A549 (cell line): Measurements from ENCODE around the gene SUPT4H1. TPM values are rescaled to one million over a fixed set of nuclear protein-coding genes. Genes with fewer than 3 reads are reported as not detected.

ENCODE experiments used
- ATAC-seq, 2 experiments: fragments of 200-7000 bp in 1 of 2; fragments of >200 bp in 1 of 2; cut with Nextera tagmentation in 1 of 2; cut with Tn5 transposase in 1 of 2; 3 replicates each; pipeline versions ENCODE4 v1.8.0 to v1.9.1; 2018 to 2020; ENCODE audit warnings: mild to moderate bottlenecking in 1 of 2, moderate library complexity in 1 of 2
- CTCF ChIA-PET: fragments of 300-600 bp; sonication (Branson Sonifier 250); formaldehyde crosslinking; extraction: SDS; loops from one replicate; lab custom pipeline; 2021; ENCODE audit warnings: antibody characterized with exemption, inconsistent platforms; lab: Yijun Ruan, JAX
- POLR2A ChIA-PET: fragments of 350-600 bp; formaldehyde crosslinking; extraction: SDS; loops from one replicate; lab custom pipeline; 2021; ENCODE audit warnings: antibody characterized with exemption, inconsistent platforms; lab: Yijun Ruan, JAX
- DNase-seq, 2 experiments: peaks; one replicate each; pipeline versions ENCODE4 v3.0.0 to v3.0.0-alpha.2; 2011 to 2016; ENCODE audit warnings: low read depth in 1 of 2, low spot score in 1 of 2
- FAIRE-seq: peaks from 2 replicates; lab custom pipeline; 2011; peaks lifted over from hg19 to GRCh38; lab: Jason Lieb, UNC
- H3K27ac ChIP-seq, 2 experiments: fragments of >200 bp; sonication (Bioruptor Twin); formaldehyde crosslinking; 3 replicates each; pipeline ENCODE4 v1.5.1; 2016 to 2017
- H3K4me1 ChIP-seq: fragments of >200 bp; sonication (Bioruptor Twin); formaldehyde crosslinking; 3 replicates; pipeline ENCODE4 v1.6.1; 2016
- H3K4me2 ChIP-seq: fragments of >200 bp; sonication (Bioruptor Twin); formaldehyde crosslinking; 3 replicates; pipeline ENCODE4 v1.6.1; 2016
- H3K4me3 ChIP-seq: fragments of >200 bp; sonication (Bioruptor Twin); formaldehyde crosslinking; 3 replicates; pipeline ENCODE4 v1.5.1; 2016
- H3K9me3 ChIP-seq: fragments of >200 bp; sonication (Bioruptor Twin); formaldehyde crosslinking; 3 replicates; pipeline ENCODE4 v1.6.1; 2016
- BCL3 ChIP-seq: fragments of >200 bp; sonication (Bioruptor Twin); formaldehyde crosslinking; IDR thresholded peaks from 3 replicates; pipeline ENCODE4 v1.6.1; 2016
- BHLHE40 ChIP-seq: IDR thresholded peaks from 2 replicates; pipeline ENCODE4 v1.6.1; 2012; ENCODE audit warnings: low read depth, low read length, inconsistent platforms
- CBX8 ChIP-seq: fragments of 200-600 bp; sonication (generic); IDR thresholded peaks from 2 replicates; pipeline ENCODE4 v1.6.1; 2016
- CEBPB ChIP-seq, 2 experiments: fragments of >200 bp in 1 of 2; sonication (Bioruptor Twin) in 1 of 2; formaldehyde crosslinking in 1 of 2; IDR thresholded peaks; 2 replicates each; pipeline ENCODE4 v1.6.1; 2012 to 2016
- ELK1 ChIP-seq: fragments of 150-350 bp; IDR thresholded peaks from 2 replicates; pipeline ENCODE4 v1.6.1; 2014; ENCODE audit warnings: low read depth, mild to moderate bottlenecking, low read length
- FOSB ChIP-seq: fragments of 250-450 bp; sonication (Bioruptor Pico); IDR thresholded peaks from 2 replicates; pipeline ENCODE4 v1.5.0; 2020; ENCODE audit warnings: mild to moderate bottlenecking, moderate library complexity
- FOXS1 ChIP-seq: fragments of 250-450 bp; sonication (Bioruptor Pico); IDR thresholded peaks from 2 replicates; pipeline ENCODE4 v1.5.0; 2020; ENCODE audit warnings: mild to moderate bottlenecking, moderate library complexity
- HDAC2 ChIP-seq: fragments of 200-600 bp; sonication (generic); IDR thresholded peaks from 2 replicates; pipeline ENCODE4 v1.6.1; 2016
- HES2 ChIP-seq: fragments of >200 bp; sonication (Bioruptor Twin); formaldehyde crosslinking; IDR thresholded peaks from 2 replicates; pipeline ENCODE4 v1.6.1; 2016
- HMGXB4 ChIP-seq: fragments of 250-450 bp; sonication (Bioruptor Pico); IDR thresholded peaks from 2 replicates; pipeline ENCODE4 v1.5.0; 2021; ENCODE audit warnings: mild to moderate bottlenecking, moderate library complexity, borderline replicate concordance
- HOXB13 ChIP-seq: fragments of 250-450 bp; sonication (Bioruptor Pico); IDR thresholded peaks from 2 replicates; pipeline ENCODE4 v1.5.0; 2020; ENCODE audit warnings: low read depth, mild to moderate bottlenecking, moderate library complexity
- KDM1A ChIP-seq: fragments of 200-600 bp; sonication (generic); IDR thresholded peaks from 2 replicates; pipeline ENCODE4 v1.6.1; 2016; ENCODE audit warnings: low read depth, mild to moderate bottlenecking
- MYC ChIP-seq: IDR thresholded peaks from 2 replicates; pipeline ENCODE4 v1.6.1; 2012; ENCODE audit warnings: mild to moderate bottlenecking, inconsistent platforms, low read length, improper control_type of control experiment, borderline replicate concordance
- NFE2L2 ChIP-seq: fragments of 150-350 bp; conservative IDR thresholded peaks from 2 replicates; pipeline ENCODE4 v1.6.1; 2014; ENCODE audit warnings: low read length
- ZNF302 ChIP-seq: fragments of 250-450 bp; sonication (Bioruptor Pico); IDR thresholded peaks from 2 replicates; pipeline ENCODE4 v1.9.0; 2021; ENCODE audit warnings: inconsistent platforms, mild to moderate bottlenecking, moderate library complexity
- ZSCAN20 ChIP-seq: fragments of 250-450 bp; sonication (Bioruptor Pico); IDR thresholded peaks from 2 replicates; pipeline ENCODE4 v1.8.0; 2022; ENCODE audit warnings: mild to moderate bottlenecking, moderate library complexity
- WGBS: methylation state at CpG from one replicate; pipeline ENCODE4 v1.1.6; 2017; ENCODE audit errors: missing lambda C conversion rate; 5-methylcytosine and 5-hydroxymethylcytosine counted together
- polyA plus RNA-seq, 4 experiments: library from polyadenylated mRNA; depleted of rRNA in 3 of 4; stranded (reverse); fragments of >200 nt; fragmentation: RNase III in 1 of 4; extraction: RNeasy Plus Mini Kit Qiagen cat#74134 plus additional on column Dnase treatment in 1 of 4; gene quantifications; 2 replicates in 3 of 4; 3 replicates in 1 of 4; pipeline ENCODE4 v1.2.3, GENCODE V29; 2011 to 2017

The SUPT4H1 gene
- polyA plus RNA-seq, 2 of the 4 experiments (the other 2 are of a cell fraction): 123 to 241 TPM

- Histone ChIP-seq H3K27ac (no peak overlapping the region), H3K4me1 (peaks cover 27% of the 10 kb centered on the region; the same call in 2 of the 3 replicates), H3K4me2 (no peak overlapping the region), H3K4me3 (no peak overlapping the region), H3K9me3 (no peaks in the 10 kb centered on the region)
- TF ChIP-seq HES2 (no peak), KDM1A (0 out of 2 replicates have a peak, but pooled peaks have one; percentile 6)
- 83% methylated on average over 1 of the region's 1 CpG for WGBS
- FAIRE-seq: no peak
- ChIA-PET POLR2A (no interaction called here), CTCF (interaction anchor here (1.3 to 2.4 kb wide), 3 partner anchors 13 to 44 kb away, joined by 3 to 7 read pairs (median 5); partner anchors contain the start of gene RNF43)
- no peak for ATAC-seq
- no peak for DNase-seq
These were observed 21.9 kb upstream of the SUPT4H1 start for GRCh38 chr17:58373923-58374322.

GRCh38 chr17:58373003-58373402, 21.0 kb upstream of the SUPT4H1 start:
- ChIA-PET POLR2A (interaction anchor here (2.2 kb wide), 1 partner anchor 21 kb away, joined by 7 read pairs; the partner anchor contains the start of gene SUPT4H1), CTCF (interaction anchor here (0.7 to 2.2 kb wide), 7 partner anchors 10 to 75 kb away, joined by 3 to 5 read pairs (median 4); partner anchors contain the start of gene SUPT4H1)
- FAIRE-seq: no peak
- H3K4me3 ChIP-seq: no peak overlapping the region
- H3K4me2 ChIP-seq: no peak overlapping the region
- WGBS: 66% methylated on average over 5 of the region's 5 CpGs
- no peak overlapping the region for H3K27ac ChIP-seq
- DNase-seq: no peak
- TF ChIP-seq HOXB13 (CRISPR knock-in tag): no peak
- TF ChIP-seq ZNF302 (CRISPR knock-in tag): no peak
- no peak for TF ChIP-seq BCL3
- H3K4me1 ChIP-seq: peaks cover 27% of the 10 kb centered on the region; the same call in 2 of the 3 replicates
- ATAC-seq: no peak
- no peaks in the 10 kb centered on the region for H3K9me3 ChIP-seq

- CTCF ChIA-PET: interaction anchor here (0.7 to 1.9 kb wide), 7 partner anchors 13 to 54 kb away, joined by 3 to 6 read pairs (median 3); partner anchors contain the start of genes RNF43 and SUPT4H1
- DNase-seq: no peak
- TF ChIP-seq ZSCAN20 (CRISPR knock-in tag) (no peak), HOXB13 (CRISPR knock-in tag) (no peak), FOSB (CRISPR knock-in tag) (no peak), CEBPB (IDR thresholded peaks at IDR 0.05) (no peak), HMGXB4 (CRISPR knock-in tag) (no peak), MYC (no peak), CBX8 (no peak), FOXS1 (CRISPR knock-in tag) (no peak), ELK1 (no peak), NFE2L2 (no peak), HDAC2 (no peak), BHLHE40 (no peak)
- TF ChIP-seq, all 56 proteins: peak for 0
- Histone ChIP-seq H3K4me2 (no peak overlapping the region), H3K27ac (no peak overlapping the region), H3K4me3 (no peak overlapping the region), H3K4me1 (peaks cover 14% of the 10 kb centered on the region; the same call in 2 of the 3 replicates), H3K9me3 (no peaks in the 10 kb centered on the region)
- no peak for FAIRE-seq
- 58% methylated on average over 6 of the region's 6 CpGs for WGBS
- POLR2A ChIA-PET: interaction anchor here (2.2 kb wide), 1 partner anchor 19 kb away, joined by 7 read pairs; the partner anchor contains the start of gene SUPT4H1
- ATAC-seq: no peak
These were observed 19.4 kb upstream of the SUPT4H1 start for GRCh38 chr17:58371300-58371950.
